C1 segment of cervical spinal cord (tissue), 14 donors: Measurements from ENCODE around the gene SYNE1.
A peak's percentile ranks its signal among the peaks of the same experiment; 100 is the strongest.

Experiments
- DNase-seq, 14 donors: peaks; one replicate each; lab custom pipeline; 2025; lab: John Stamatoyannopoulos, UW

Gene SYNE1

DNA sequence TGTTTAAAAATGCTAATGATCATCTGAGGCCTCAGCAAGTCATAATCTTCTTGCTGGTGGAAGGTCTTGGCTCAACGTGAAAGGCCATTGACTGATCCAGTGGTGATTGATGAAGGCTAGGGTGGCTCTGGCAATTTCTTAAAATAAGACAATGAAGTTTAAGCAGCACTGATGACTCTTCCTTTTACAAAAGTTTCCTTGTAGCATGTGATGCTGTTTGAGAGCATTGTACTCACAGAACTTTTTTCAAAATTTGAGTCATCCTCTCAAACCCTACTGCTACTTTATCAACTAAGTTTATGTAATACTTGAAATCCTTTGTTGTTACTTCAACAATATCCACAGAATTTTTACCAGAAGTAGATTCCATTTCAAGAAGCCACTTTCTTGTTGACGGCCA, 447.4 kb downstream of the SYNE1 start:
- DNase-seq: no peak

- no peak for DNase-seq
These were observed 449.2 kb downstream of the SYNE1 start for GRCh38 chr6:152188011-152188410.

DNA sequence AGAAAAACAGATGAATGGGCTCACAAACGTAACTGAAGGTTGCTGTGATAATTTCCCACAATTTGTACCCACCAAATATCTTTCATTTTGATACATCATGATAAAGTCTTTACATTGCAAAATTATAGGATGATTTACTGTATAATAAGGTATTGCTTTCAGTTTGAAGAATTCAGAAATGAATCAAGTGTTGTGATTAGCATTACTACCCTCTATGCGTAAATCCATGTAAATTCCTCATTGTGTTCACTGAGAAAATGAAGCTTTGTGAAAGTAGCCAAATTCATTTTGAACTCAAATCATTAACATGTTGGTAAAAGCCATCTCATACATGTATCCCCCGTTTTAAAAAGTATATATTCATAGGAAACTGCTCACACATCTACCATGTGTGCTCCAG, 450.3 kb downstream of the SYNE1 start:
- DNase-seq: no peak

- no peak for DNase-seq
These were observed 452.1 kb downstream of the SYNE1 start for GRCh38 chr6:152184917-152185574.

GRCh38 chr6:152184573-152184916, 452.6 kb downstream of the SYNE1 start:
- no peak for DNase-seq

DNA sequence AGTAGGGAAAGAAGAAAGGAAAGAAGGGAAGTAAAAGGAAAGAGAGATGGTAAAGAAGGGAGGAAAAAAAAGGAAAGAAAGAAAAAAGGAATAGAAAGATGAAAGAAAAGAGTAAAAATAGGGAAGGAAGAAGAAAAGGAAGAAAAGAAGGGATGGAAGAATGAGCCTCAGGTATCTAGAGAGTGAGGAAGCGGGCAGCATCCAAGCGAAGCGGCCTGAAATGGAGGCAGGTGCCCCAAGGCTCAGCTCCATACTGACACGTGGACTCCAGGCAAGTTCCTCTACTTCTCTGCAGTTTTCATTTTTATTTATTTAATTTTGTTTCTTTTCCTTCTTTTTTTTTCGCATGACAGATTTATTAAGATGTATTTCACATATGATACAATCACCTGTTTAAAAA, 456.6 kb downstream of the SYNE1 start:
- DNase-seq: no peak

DNA sequence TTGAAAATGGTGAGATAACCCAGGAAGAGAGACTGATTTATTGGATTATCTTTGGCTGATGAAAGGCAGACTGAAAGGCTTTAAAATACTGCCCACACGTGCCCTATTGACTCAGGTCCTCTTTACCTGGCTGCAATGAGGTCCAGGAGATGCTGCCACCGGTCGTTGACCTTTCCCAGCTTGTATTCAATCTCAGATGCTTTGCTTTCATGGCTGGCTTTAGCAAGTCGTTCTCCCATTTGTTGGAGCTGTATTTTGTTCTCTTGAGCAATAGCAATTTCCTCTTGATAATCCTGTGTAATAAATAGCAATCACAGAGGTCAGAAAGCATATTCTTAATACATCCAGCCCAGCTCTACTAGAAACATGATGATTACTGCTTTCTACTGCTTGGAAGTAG, 460.9 kb downstream of the SYNE1 start:
- no peak for DNase-seq

- DNase-seq: no peak
These were observed 463.2 kb downstream of the SYNE1 start for GRCh38 chr6:152173957-152174356.

GRCh38 chr6:152173321-152173720, 463.8 kb downstream of the SYNE1 start:
- DNase-seq: no peak

DNA sequence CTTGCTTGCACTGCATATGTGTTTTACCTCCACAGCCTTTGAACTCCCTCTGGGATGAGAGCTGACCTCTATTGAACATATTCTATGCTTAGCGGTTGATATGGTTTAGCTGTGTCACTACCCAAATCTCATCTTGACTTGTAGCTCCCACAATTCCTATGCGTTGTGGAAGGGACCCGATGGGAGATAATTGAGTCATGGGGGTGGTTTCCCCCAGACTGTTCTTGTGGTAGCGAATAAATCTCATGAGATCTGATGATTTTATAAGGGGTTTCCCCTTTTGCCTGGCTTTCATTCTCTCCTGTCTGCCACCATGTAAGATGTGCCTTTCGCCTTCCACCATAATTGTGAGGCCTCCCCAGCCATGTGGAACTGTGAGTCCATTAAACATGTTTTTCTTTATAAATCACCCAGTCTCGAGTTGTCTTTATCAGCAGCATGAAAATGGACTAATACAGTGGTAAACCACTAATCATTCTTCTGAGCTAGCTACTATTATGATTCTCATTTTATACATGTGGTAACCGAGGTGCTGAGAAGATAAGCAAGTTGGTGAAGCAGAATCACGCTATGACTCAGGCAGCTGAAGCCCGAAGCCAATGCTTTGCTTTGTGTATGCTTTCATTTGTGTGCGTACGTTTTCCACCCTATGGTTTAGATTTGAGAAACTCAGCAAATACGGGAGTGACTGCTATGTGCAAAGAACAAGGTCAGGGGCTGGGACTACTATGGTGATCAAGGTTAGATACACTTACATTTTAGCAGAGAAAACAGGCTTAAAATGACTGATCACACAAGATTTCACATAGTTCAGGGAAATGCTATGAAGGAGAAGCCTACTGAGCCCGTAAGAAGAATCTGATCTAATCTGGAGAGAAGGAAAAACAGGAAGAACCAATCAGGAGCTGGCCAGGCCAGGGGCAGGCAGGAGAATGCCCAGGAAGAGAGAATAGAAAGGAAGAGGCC, 466.2 kb downstream of the SYNE1 start:
- DNase-seq: no peak

DNA sequence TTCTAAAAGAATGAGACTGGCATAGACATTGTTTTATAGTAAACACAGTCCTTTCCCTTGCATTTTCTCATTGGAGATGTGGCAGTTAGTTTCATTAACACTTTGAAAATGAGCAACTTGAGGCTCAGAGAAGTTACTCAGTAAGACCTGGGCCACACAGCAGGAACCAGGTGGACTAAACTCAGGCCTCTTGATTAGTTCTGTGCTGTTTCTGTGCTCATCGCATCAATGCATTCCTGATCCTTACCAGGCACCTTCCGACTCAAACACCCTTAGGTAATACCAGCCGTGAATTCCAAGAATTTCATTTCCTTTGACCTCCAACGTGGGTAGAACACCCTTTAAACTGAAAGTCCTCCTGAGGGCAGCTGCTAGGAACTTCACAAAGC, 466.9 kb downstream of the SYNE1 start:
- no peak for DNase-seq

DNA sequence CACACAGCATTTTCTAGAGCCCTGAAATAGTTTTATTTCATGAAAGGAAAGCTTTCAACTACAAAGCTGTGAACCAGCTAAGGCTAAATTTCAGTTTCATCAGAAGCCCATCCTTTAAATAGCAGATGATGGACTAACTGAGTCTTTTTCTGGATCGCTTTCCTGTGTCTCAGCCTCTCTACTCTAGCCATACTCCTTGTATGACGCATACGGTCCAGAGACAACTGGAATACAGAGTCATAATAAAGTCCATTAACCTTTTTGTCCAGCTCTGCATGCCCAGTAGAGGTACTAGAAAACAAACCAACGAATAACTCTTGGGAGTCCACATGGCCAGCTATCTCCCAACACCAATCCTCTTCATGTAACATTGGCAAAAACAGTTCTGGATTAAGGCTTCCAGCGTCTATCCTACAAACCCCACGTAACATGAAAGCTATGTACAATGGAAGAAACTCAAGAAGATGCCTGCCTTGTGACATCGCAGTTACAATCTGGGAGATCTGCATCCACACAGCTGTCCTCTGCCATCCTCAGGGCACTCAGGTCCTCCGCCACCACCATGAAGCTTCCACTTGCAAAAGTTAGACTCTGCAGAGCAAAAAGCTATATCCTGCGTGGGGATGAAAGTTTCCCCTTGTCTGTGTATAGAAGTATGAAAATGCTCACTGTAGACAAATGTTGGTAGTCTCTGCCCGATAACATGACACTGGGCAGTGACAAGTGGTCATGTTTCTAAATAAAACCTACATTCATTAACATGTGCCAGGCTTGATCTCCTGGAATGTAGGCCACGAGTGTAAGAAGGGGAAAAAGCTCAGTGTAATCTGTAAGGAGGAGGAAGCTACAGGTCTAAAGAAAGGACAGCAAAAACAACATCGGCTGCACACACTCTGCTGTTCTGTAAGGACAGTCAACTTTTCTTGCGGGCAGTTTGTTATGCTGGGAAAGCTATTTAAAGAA, 469.2 kb downstream of the SYNE1 start:
- peak in 1 of 14 donors; percentile 44 for DNase-seq

- DNase-seq: no peak
These were observed 470.3 kb downstream of the SYNE1 start for GRCh38 chr6:152166897-152167296.

- DNase-seq: no peak
These were observed 470.7 kb downstream of the SYNE1 start for GRCh38 chr6:152166497-152166896.

GRCh38 chr6:152164957-152165356, 472.2 kb downstream of the SYNE1 start:
- no peak for DNase-seq

DNA sequence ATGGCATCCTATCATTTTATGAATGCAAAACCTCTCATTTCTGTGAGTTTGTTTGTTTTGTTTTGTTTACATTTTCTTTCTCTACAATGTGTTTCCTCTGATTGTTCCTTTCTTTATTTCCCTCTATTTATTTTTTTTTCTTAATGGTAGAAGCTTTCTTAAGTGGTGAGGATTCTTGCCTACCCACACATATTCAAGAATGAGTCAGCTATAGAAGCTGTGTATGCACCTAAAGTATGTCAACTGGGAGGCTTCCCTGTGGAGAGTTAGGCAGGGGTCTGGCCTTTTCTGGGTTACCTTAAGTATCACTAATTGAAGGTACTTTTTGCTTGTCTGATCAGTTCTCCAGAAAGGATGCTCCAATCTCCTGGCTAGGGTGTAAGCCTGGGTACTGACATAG, 475.7 kb downstream of the SYNE1 start:
- DNase-seq: no peak

- DNase-seq: no peak
These were observed 476.8 kb downstream of the SYNE1 start for GRCh38 chr6:152160346-152160745.

DNA sequence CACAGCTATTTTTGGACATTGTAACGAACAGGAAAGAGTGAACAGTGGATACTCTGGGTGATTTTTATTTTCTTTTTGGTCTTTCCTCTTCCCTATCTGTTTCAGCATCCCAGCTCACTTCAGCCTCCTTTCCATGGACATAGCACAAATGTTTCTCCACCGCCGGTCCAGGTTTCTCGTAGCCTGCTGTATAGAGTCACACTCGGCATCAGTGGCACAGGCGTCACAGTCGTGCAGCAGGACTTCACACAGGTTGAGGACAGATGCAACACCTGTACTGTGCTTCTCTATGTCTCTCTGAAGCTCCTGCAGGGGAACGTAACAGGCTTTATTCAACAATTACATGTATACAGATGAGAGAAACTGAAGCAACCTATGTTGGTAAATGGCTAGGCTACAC, 481.4 kb downstream of the SYNE1 start:
- DNase-seq: no peak

GRCh38 chr6:152154559-152155356, 482.4 kb downstream of the SYNE1 start:
- peak in 1 of 14 donors; percentile 36 for DNase-seq

DNA sequence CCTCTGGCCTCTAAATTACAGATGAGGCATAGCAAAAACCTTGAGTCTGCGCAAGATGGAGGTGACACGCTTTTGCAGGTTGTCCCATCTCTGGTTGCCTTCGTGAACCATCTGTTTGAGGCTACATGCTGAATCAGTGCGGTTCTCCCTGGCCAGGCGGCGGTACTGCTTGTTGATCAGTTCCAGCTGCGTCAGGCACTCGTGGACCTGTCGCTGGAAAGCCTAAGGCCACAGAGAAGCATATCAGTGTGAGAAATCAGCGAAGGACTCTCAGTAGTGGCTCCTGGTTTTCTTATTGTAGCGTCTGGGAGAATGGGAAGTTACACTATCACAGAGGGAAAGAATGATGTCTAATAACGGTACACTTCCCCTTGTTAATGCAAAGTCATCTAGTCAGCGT, 485.2 kb downstream of the SYNE1 start:
- no peak for DNase-seq

DNA sequence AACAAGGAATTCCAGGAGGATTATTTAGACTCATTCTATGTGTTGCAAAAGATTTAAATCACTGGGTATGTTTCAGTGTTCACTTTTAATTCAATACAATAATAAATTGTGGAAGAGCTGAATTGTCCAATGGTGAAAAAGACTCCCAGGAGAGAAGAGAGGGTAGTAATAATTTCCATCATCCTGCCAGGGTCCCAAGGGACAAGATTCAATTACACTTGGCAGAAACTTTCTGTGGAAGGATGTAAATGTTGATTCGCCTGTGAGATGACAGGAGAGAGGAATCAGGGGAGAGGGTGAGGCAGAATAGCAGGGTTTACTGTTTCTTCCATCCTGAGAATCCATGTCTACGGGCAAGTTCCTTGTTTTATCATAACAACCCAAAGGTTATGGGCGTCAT, 487.0 kb downstream of the SYNE1 start:
- DNase-seq: no peak
